Activated T-cell treated with anti-CD3 and anti-CD28 coated beads, Interleukin-2, amount 50 U/mL, for 4 hours (primary cell): ENCODE results near the gene ROGDI. TPM values are rescaled to one million over a fixed set of nuclear protein-coding genes. Genes with fewer than 3 reads are reported as not detected.
"Not testable (repeated sequence)": the region's sequence is repeated elsewhere in the genome, so short reads cannot be mapped to it uniquely, and the experiment has no call there.

Source experiments
- ATAC-seq, 2 donors: fragments of 200-7000 bp; cut with Tn5 transposase; one replicate each; pipeline ENCODE4 v1.10.0; 2021
- DNase-seq: peaks from one replicate; pipeline ENCODE4 v3.0.0-alpha.2; 2020
- H3K27me3 Mint-ChIP-seq: one replicate; pipeline ENCODE4 v1.8.0; 2021; ENCODE audit warnings: low read depth, mixed read lengths
- H3K36me3 Mint-ChIP-seq: one replicate; pipeline ENCODE4 v1.8.0; 2022; ENCODE audit warnings: mixed read lengths; ENCODE audit not compliant: insufficient read depth
- H3K4me1 Mint-ChIP-seq: one replicate; pipeline ENCODE4 v1.8.0; 2021; ENCODE audit warnings: low read depth, mixed read lengths
- H3K4me3 Mint-ChIP-seq: one replicate; pipeline ENCODE4 v1.8.0; 2021; ENCODE audit warnings: mild to moderate bottlenecking, moderate library complexity, mixed read lengths
- H3K9me3 Mint-ChIP-seq: one replicate; pipeline ENCODE4 v1.8.0; 2021; ENCODE audit warnings: mixed read lengths
- total RNA-seq, 3 donors: library from RNA; stranded (reverse); gene quantifications; one replicate each; pipeline ENCODE4 v1.2.1, GENCODE V29; 2021

The ROGDI gene
- total RNA-seq, 3 donors from 2014 or later: 4.1 to 6.3 (median 6.2) TPM

DNA sequence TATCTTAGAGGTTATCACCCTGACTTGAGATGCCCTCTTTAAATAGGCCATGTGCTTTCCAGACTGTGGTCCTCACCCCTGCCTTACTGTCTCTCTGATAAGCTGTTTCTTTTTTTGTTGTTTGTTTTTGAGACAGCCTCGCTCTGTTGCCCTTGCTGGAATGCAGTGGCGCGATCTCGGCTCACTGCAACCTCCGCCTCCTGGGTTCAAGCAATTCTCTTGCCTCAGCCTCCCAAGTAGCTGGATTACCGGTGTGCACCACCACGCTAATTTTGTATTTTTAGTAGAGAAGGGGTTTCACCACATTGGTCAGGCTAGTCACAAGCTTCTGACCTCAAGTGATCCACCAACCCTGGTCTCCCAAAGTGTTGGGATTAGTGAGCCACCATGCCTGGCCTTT, 13.5 kb downstream of the ROGDI start:
- DNase-seq (no peak), ATAC-seq (no peak)
- H3K9me3 Mint-ChIP-seq: no peaks in the 10 kb centered on the region
- no peaks in the 10 kb centered on the region for H3K36me3 Mint-ChIP-seq
- H3K4me1 Mint-ChIP-seq: no peaks in the 10 kb centered on the region
- no peak overlapping the region for H3K4me3 Mint-ChIP-seq
- no peaks in the 10 kb centered on the region for H3K27me3 Mint-ChIP-seq

DNA sequence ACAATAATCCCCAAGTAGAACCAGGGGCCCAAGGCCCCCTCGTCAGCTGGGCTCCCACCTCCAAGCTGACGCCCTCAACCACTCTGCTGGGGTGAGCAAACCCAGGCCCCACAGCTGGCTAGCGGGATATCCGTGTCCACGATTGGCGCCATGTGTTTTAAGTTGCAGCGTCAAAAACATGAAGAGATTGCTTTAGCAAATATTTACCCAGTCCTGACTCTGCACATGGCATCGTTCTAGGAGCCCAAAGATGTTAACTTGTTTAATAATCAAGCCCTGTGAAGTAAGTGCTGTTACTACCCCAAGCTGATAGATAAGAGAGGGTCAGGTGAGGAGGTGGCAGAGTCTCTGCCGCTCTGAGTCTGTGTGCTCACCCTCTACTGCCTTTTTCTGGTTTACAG, 13.9 kb downstream of the ROGDI start:
- Mint-ChIP-seq H3K27me3 (no peaks in the 10 kb centered on the region), H3K4me3 (no peak overlapping the region), H3K4me1 (no peaks in the 10 kb centered on the region), H3K9me3 (no peaks in the 10 kb centered on the region), H3K36me3 (no peaks in the 10 kb centered on the region)
- DNase-seq: no peak
- ATAC-seq: no peak

DNA sequence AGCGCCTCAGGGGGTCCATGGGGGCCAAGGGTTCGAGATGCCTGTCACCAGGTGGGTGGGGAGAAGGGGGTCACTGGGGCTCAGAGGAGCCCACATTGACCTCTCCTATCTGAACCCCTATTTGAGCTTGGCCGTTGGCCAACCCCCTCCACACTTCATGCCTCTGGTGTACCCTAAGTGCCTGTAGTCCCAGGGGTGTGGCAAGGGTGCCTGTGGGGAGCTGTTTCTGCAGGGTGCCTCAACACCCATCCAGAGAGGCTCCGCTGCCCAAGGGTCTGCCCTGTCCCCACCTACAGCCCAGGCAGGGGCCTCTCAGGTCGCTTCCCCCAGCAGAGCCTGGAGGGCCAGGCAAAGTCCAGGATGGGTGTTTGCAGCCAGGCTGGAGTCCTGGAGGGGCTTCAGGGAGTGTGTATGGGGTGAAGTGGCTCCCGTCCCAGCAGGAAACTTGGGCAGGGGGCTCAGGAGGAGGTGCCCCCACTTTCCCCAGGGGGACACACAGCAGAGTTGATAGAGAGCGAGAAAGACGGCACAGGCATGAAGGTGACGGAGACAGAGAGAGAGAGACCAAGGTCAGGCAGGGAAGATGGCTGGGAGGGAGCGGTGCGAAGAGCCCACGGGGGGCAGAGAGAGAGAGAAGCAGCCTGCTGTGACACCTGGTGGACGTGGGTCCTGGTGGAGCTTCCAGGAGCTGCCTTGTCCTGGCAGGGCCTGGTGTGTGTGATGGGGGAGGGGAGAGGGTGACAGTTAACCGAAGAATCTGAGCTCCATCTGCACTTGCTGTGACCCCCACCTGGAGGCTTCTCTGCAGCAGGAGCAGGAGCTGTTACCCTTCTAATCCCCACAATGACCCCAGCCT, 14.6 kb downstream of the ROGDI start, which contains the start of gene SEPTIN12:
SEPTIN12 (minus strand) TSS at position 719 of the 856 bp plus-strand sequence; CDS start at position 19, 700 bp downstream.
- ATAC-seq: no peak
- Mint-ChIP-seq H3K9me3 (no peaks in the 10 kb centered on the region), H3K36me3 (no peaks in the 10 kb centered on the region), H3K4me1 (no peaks in the 10 kb centered on the region), H3K4me3 (no peak within 1 kb of the TSS), H3K27me3 (no peaks in the 10 kb centered on the region)
- no peak for DNase-seq

DNA sequence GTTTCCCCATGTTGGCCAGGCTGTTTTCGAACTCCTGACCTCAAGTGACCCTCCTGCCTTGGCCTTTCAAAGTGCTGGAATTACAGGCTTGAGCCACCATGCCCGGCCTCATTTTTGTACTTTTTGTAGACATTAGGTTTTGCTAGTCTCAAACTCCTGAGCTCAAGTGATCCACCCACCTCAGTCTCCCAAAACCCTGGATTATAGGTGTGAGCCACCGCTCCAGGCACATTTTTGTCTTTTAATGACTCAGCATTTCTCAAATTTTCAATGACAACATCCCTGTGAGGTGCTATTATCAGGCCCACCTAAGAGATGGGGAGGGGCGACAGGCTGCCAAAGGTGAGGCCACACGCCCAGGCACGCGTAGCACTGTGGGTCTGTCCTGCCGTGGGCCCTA, 15.4 kb downstream of the ROGDI start:
- no peak for ATAC-seq
- Mint-ChIP-seq H3K4me3 (no peak overlapping the region), H3K9me3 (no peaks in the 10 kb centered on the region), H3K36me3 (no peaks in the 10 kb centered on the region), H3K4me1 (no peaks in the 10 kb centered on the region), H3K27me3 (no peaks in the 10 kb centered on the region)
- DNase-seq: no peak

DNA sequence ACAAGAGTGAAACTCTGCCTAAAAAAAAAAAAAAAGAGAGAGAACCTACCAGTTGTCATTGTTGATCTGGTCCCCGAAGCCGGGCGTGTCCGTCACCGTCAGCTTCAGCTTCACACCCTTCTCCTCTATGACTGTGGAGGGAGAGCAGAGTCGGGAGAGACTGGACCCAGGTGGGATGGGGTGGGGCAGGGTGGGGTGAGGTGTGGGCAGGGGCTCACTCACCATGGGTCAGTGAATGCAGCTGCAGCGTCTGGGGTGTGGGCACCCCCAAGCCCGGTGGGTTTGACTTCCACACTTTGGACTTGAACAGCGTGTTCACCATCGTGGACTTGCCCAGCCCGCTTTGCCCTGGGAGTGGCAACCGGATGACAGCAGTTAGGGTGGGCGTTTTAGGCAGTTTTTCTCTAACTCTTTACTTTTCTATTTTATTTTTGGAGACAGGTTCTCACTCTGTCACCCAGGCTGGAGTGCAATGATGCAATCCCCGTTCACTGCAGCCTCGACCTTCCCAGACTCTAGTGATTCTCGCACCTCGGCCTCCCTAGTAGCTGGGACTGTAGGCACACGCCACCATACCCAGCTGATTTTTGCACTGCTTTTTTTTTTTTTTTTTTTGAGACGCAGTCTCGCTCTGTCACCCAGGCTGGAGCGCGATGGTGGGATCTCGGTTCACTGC, 16.5 kb downstream of the ROGDI start:
- H3K9me3 Mint-ChIP-seq: no peaks in the 10 kb centered on the region
- H3K4me3 Mint-ChIP-seq: no peak overlapping the region
- no peaks in the 10 kb centered on the region for H3K27me3 Mint-ChIP-seq
- H3K4me1 Mint-ChIP-seq: no peaks in the 10 kb centered on the region
- DNase-seq (no peak), ATAC-seq (no peak)
- H3K36me3 Mint-ChIP-seq: no peaks in the 10 kb centered on the region

DNA sequence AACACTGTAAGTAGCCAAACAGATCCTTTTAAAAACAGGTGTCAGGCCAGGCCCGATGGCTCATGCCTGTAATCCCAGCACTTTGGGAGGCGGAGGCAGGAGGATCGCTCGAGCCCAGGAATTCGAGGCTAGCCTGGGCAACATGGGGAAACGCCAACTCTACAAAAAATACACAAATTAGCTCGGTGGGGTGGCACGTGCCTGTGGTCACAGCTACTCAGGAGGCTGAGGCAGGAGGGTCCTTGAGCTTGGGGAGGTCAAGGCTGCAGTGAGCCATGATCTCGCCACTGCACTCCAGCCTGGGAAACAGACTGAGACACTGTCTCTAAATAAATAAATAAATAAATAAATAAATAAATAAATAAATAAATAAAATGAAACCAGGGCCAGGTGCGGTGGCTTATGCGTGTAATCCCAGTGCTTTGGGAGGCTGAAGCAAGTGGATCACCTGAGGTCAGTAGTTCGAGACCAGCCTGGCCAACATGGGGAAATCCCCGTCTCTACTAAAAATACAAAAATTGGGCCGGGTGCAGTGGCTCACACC, 17.9 kb downstream of the ROGDI start:
- not testable (repeated sequence) for DNase-seq, H3K9me3 Mint-ChIP-seq, H3K4me3 Mint-ChIP-seq, H3K4me1 Mint-ChIP-seq, ATAC-seq, H3K27me3 Mint-ChIP-seq, H3K36me3 Mint-ChIP-seq

DNA sequence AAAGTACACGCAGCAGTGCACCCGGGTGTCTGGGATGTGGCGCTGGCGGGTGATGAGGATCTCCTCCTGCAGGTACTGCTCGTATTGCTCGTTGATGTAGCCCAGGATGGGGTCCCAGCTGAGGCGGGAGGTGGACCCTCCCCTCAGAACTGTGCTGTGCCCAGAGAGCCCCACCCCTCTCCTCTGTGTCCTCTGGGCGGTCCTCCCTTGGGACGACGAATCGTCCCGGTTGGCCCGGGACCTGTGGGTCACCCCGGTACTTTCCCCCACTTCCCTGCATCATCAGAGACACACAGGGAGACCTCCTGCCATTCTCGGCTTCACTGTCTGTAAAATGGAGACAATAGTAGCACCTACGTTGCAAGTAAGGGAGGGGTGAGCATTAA, 18.5 kb downstream of the ROGDI start:
- no peaks in the 10 kb centered on the region for H3K9me3 Mint-ChIP-seq
- no peaks in the 10 kb centered on the region for H3K36me3 Mint-ChIP-seq
- H3K27me3 Mint-ChIP-seq: no peaks in the 10 kb centered on the region
- ATAC-seq (no peak), DNase-seq (no peak)
- no peak overlapping the region for H3K4me3 Mint-ChIP-seq
- no peaks in the 10 kb centered on the region for H3K4me1 Mint-ChIP-seq

DNA sequence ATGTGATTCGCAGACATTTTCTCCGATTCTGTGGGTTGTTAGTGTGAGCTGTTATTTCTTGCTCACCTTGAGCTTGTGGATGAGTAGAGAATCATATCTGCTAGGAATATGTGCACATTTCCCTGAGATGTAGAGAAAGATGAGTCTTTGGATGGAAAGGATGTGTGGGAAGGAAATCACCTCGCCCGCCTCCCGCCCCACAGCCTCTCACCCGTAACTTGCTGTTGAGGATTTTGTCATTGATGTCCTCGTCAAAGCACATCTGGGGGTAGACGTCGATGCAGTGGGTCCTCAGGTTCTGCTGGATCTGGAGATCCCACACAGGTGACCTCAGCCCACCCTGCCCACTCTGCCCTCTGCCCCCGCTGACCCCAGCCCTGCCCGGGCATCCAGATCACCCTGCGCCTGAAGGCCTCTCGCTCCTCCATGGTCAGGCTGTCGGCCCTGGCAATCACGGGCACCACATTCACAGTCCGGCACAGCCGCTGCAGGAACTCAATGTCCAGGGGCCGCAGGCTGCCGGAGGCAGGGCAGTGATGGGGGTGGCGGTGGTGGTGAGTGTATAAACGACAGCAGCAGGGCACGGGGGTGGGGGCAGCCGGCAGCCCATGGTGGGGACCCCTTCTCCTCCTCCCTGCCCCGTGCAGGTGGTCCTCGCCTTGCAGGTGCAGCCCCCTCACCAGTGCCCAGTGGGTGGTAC, 19.0 kb downstream of the ROGDI start:
- no peaks in the 10 kb centered on the region for H3K36me3 Mint-ChIP-seq
- ATAC-seq (no peak), DNase-seq (no peak)
- no peaks in the 10 kb centered on the region for H3K9me3 Mint-ChIP-seq
- H3K27me3 Mint-ChIP-seq: no peaks in the 10 kb centered on the region
- H3K4me1 Mint-ChIP-seq: no peaks in the 10 kb centered on the region
- no peak overlapping the region for H3K4me3 Mint-ChIP-seq

DNA sequence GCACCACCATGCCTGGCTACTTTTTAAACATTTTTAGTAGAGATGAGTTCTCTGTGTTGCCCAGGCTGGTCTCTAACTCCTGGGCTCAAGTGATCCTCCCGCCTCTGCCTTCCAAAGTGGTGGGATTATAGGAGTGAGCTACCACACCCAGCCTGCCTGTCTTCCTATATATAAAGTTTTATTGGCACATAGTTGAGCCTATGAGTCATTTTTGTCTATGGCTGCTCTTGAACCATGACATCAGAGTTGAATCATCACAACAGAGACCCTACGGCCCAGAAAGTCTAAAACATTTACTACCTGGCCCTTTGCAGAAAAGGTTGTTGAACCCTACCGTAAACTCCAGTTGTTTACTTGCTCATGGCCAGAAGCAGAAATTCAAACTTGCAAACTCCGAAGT, 22.2 kb downstream of the ROGDI start:
- Mint-ChIP-seq H3K4me1 (no peaks in the 10 kb centered on the region), H3K4me3 (no peak overlapping the region), H3K27me3 (no peaks in the 10 kb centered on the region), H3K36me3 (no peaks in the 10 kb centered on the region), H3K9me3 (no peaks in the 10 kb centered on the region)
- no peak for ATAC-seq
- no peak for DNase-seq

DNA sequence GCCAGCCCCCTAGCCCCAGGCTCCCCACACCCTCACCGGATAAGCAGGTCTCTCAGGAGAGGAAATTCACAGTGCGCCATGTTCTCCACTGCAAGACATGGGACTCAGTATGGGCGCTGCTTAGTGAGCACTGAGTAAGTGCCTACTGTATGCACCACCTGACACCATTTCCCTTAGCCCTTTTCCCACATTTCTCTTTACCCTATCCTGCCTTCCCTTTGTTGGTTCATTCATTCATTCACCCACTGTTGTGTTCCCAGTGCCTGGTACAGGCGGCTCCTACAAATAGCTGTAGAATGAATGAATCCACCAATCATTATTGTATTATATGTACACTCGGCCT, 24.4 kb downstream of the ROGDI start:
- DNase-seq (no peak), ATAC-seq (no peak)
- H3K27me3 Mint-ChIP-seq: no peaks in the 10 kb centered on the region
- no peaks in the 10 kb centered on the region for H3K9me3 Mint-ChIP-seq
- H3K4me1 Mint-ChIP-seq: no peaks in the 10 kb centered on the region
- H3K4me3 Mint-ChIP-seq: no peak overlapping the region
- H3K36me3 Mint-ChIP-seq: no peaks in the 10 kb centered on the region

DNA sequence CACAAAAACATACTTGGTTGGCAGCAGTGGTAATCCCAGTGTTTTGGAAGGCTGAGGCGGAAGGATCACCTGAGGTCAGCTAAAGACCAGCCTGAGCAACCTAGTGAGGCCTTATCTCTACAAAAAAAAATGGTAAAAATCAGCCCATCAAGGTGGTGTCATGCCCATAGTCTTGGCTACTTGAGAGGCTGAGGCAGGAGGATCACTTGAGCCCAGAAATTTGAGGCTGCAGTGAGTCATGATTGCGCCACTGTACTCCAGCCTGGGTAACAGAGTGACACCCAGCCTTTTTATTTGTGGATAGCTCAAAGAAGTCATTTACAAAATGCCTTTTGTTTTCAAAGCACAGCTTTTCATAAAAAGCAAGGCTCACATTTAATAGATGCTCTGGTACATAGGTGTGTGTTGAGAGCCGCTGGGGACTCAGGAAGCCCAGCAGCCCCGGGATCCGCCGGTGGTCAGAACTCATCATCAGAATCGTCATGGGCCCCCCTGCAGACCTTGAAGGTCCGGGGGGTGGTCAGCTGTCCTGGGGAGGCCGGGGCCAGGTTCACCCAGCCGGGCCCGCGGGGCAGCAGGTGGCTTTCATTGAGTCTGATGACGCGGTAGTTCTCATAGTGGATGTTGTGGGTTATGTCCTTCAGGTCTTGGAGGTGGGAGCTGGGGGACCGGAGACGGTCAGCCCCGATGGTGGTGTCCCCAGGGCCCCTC, 24.9 kb downstream of the ROGDI start:
- ATAC-seq: no peak
- H3K9me3 Mint-ChIP-seq: no peaks in the 10 kb centered on the region

DNA sequence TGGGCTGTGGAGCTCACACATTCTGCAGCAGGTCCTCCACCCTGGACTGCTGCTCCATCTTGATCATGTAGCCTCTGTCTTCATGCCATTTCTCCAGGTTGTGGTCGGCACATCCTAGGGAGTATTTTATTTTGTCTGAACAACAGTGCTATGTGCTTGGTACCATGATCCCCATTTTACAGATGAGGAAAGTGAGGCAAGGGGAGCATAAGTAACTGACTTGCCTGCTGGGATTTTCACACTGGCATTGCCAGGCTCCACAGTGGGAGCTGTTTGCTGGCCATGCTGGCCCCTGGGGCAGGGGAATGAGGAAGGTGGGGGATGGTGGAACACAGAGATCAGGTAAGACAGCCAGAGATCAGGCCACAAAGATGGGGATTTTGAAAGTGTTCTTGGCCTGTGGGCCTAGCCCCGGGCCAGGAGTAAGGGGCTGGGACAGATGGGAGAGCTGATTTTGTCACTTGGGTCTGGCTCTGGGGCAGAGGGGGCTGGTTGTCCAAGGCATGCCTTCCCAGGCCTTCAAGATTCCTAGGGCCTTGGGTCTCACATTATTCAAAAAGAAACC, 26.2 kb downstream of the ROGDI start:
- no peaks in the 10 kb centered on the region for H3K4me1 Mint-ChIP-seq
- no peak for ATAC-seq
- no peaks in the 10 kb centered on the region for H3K36me3 Mint-ChIP-seq
- no peaks in the 10 kb centered on the region for H3K27me3 Mint-ChIP-seq
- no peaks in the 10 kb centered on the region for H3K9me3 Mint-ChIP-seq
- no peak overlapping the region for H3K4me3 Mint-ChIP-seq
- DNase-seq: no peak

More for the DNA sequence above, 24.9 kb downstream of the ROGDI start:
- H3K4me1 Mint-ChIP-seq: no peaks in the 10 kb centered on the region
- DNase-seq: no peak
- no peaks in the 10 kb centered on the region for H3K27me3 Mint-ChIP-seq
- no peak overlapping the region for H3K4me3 Mint-ChIP-seq
- H3K36me3 Mint-ChIP-seq: no peaks in the 10 kb centered on the region

DNA sequence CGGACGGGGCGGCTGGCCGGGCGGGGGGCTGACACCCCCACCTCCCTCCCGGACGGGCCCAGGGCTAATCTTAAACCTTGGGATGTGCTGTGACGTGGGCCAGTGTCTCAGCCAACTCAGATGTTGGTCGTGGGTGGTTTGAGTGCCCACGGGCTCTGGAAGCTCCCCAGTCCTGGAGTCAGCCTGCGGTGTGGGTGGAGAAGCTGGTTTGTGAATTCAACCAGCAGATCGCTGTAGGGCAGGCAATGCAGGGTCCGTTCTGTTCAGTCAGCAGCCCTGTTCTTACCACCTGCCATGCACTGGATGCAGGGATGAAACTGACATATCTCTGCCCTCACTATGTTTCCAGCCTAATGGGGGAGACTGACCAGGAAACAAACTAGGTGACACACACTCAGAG, 27.4 kb downstream of the ROGDI start:
- no peaks in the 10 kb centered on the region for H3K27me3 Mint-ChIP-seq
- no peak overlapping the region for H3K4me3 Mint-ChIP-seq
- ATAC-seq (no peak), DNase-seq (no peak)
- no peaks in the 10 kb centered on the region for H3K9me3 Mint-ChIP-seq
- H3K4me1 Mint-ChIP-seq: no peaks in the 10 kb centered on the region
- no peaks in the 10 kb centered on the region for H3K36me3 Mint-ChIP-seq

DNA sequence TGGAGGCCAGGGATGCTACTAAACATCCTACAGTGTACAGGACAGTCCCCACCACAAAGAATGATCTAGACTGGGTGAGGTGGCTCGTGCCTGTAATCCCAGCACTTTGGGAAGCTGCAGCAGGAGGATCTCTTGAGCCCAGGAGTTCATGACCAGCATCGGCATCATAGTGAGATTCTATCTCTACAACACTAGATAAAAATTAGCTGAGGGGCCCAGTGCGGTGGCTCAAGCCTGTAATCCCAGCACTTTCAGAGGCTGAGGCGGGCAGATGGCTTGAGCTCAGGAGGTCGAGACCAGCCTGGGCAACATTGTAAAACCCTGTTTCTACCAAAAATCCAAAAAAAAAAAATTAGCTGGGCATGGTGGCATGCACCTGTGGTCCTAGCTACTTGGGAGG, 30.1 kb downstream of the ROGDI start:
- DNase-seq (no peak), ATAC-seq (no peak)
- peaks cover 18% of the 10 kb centered on the region for H3K4me1 Mint-ChIP-seq
- no peaks in the 10 kb centered on the region for H3K36me3 Mint-ChIP-seq
- no peaks in the 10 kb centered on the region for H3K9me3 Mint-ChIP-seq
- no peaks in the 10 kb centered on the region for H3K27me3 Mint-ChIP-seq
- H3K4me3 Mint-ChIP-seq: no peak overlapping the region
